IPS-18a (cell line): ENCODE data around the gene BARX2.

Experiments used
- H3K27ac ChIP-seq: one replicate; pipeline ENCODE4 v1.5.1; 2013; ENCODE audit warnings: low read length
- H3K27me3 ChIP-seq: one replicate; pipeline ENCODE4 v1.6.1; 2013; ENCODE audit warnings: mild to moderate bottlenecking, low read length; ENCODE audit not compliant: control insufficient read depth, insufficient read depth
- H3K36me3 ChIP-seq: one replicate; pipeline ENCODE4 v1.6.1; 2013; ENCODE audit warnings: low read depth, low read length; ENCODE audit not compliant: control insufficient read depth
- H3K4me1 ChIP-seq: one replicate; pipeline ENCODE4 v1.6.1; 2013; ENCODE audit warnings: low read depth, low read length; ENCODE audit not compliant: control insufficient read depth
- H3K4me3 ChIP-seq: one replicate; pipeline ENCODE4 v1.5.1; 2013; ENCODE audit warnings: low read length
- H3K9ac ChIP-seq: one replicate; pipeline ENCODE4 v1.6.1; 2013; ENCODE audit warnings: mild to moderate bottlenecking, low read length, moderate library complexity
- H3K9me3 ChIP-seq: one replicate; pipeline ENCODE4 v1.6.1; 2013; ENCODE audit warnings: low read depth, low read length; ENCODE audit not compliant: control insufficient read depth

The BARX2 gene

DNA sequence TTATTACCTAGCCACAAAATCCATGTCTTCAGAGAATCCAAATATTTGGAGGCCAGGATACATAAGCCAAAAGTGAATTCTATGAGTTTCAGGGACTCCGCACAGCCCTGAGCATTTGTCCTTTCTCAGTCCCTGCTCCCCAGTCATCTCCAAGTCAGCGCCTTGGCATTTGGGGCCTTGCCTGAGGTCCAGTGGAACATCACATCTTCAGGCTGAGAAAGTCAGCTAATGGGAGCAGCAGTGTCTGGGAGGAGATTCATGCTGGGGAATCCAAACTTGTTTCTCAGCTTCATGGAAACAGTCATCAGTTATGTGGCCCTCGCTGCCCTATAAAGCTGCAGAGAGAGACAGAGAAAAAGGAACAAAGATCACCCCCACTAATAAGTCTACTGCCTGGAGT, 70.9 kb downstream of the BARX2 start:
- Histone ChIP-seq H3K9me3 (no peaks in the 10 kb centered on the region), H3K4me1 (no peaks in the 10 kb centered on the region), H3K27ac (no peak overlapping the region), H3K9ac (no peak overlapping the region), H3K4me3 (no peak overlapping the region), H3K36me3 (no peaks in the 10 kb centered on the region), H3K27me3 (no peaks in the 10 kb centered on the region)

DNA sequence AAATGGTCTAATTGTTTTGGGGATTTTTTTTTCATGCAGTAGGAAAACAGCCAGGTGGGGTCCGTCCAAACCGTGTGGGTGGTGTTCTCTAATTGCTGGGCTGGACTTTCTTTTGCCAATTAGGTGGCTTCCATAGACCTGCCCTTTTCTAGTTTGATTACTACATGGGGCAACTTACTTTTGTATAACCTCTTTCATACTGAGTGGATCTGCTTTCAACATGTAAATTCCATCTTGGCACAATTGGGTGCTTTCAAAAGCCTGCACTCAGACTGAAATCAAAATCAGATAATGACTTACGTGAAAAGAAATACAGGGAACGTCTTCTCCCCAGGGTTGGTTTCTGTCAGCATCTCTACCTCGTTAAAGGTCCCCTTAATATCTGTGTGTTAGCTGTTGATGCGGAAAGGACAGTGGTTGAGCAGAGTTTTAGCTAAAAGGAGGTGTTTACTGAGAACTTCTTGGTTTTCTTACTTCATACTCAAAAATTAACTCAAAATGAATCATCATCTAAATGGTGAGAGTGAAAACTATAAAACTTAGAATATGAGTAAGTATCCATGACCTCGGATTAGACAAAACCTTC, 72.1 kb downstream of the BARX2 start:
- Histone ChIP-seq H3K27me3 (no peaks in the 10 kb centered on the region), H3K4me1 (no peaks in the 10 kb centered on the region), H3K27ac (no peak overlapping the region), H3K4me3 (no peak overlapping the region), H3K36me3 (no peaks in the 10 kb centered on the region), H3K9me3 (no peaks in the 10 kb centered on the region), H3K9ac (no peak overlapping the region)

DNA sequence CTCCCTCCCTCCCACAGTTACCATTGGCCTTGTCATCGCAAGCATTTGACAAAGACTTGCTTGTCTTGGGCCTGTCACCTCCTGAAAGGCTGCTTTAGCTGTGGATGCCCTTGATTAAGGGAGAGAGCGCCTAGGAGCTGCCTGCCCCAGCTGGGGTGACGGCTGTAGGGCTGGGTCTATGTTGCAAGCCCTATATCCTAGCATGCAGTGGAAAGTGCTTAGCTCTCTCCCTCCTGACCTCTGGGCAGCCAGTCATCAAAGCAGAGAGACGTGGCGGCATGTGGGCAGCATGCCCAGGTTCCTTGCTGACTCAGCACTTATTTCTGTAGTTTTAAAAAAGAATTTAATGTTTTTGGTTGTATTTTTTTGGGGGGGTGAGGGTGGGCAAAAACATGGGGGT, 75.9 kb downstream of the BARX2 start:
- H3K27ac ChIP-seq, result no peak overlapping the region
- H3K9me3 ChIP-seq, result no peaks in the 10 kb centered on the region
- H3K9ac ChIP-seq, result no peak overlapping the region
- H3K4me1 ChIP-seq, result peaks cover 24% of the 10 kb centered on the region
- H3K27me3 ChIP-seq, result no peaks in the 10 kb centered on the region
- no peak overlapping the region for H3K4me3 ChIP-seq
- no peaks in the 10 kb centered on the region for H3K36me3 ChIP-seq

DNA sequence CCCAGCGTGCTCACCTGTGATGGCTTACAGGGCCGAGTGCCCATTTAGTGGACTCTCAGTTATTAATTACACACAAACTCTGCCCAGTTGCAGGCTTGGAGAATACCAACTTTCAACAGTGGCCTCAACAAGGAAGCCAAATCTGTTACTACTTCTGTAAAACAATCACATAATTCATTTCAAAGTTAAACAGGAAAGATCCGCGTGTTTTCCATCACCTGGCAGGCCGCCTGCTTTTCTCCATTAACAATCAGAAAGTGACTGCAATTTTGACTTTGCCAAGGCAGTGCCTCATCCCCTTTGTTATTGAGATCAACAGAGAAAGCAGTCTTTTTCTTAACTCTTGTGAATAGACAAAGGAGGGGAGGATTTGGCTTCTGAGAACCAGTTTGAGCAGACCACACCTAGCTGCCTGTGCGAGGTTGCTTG, 77.7 kb downstream of the BARX2 start:
- Histone ChIP-seq H3K36me3 (no peaks in the 10 kb centered on the region), H3K4me3 (peak overlapping the region; percentile 17), H3K27me3 (no peaks in the 10 kb centered on the region), H3K9me3 (no peaks in the 10 kb centered on the region), H3K9ac (no peak overlapping the region), H3K4me1 (peaks cover 31% of the 10 kb centered on the region), H3K27ac (no peak overlapping the region)

DNA sequence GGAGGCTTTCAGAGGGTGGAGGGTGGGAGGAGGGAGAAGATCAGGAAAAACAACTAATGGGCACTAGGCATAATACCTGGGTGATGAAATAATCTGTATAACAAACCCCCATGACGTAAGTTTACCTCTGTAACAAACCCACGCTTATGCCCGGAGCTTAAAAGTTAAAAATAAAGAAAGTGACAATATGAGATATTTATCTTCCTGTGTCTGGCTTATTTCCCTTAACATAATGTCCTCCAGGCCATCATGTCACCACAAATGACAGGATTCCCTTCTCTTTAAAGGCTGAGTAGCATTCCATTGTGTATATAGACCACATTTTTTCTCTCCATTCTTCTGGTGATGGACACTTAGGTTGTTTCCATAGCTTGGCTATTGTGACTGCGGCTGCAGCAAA, 79.5 kb downstream of the BARX2 start:
- no peaks in the 10 kb centered on the region for H3K36me3 ChIP-seq
- no peaks in the 10 kb centered on the region for H3K27me3 ChIP-seq
- H3K27ac ChIP-seq, result no peak overlapping the region

DNA sequence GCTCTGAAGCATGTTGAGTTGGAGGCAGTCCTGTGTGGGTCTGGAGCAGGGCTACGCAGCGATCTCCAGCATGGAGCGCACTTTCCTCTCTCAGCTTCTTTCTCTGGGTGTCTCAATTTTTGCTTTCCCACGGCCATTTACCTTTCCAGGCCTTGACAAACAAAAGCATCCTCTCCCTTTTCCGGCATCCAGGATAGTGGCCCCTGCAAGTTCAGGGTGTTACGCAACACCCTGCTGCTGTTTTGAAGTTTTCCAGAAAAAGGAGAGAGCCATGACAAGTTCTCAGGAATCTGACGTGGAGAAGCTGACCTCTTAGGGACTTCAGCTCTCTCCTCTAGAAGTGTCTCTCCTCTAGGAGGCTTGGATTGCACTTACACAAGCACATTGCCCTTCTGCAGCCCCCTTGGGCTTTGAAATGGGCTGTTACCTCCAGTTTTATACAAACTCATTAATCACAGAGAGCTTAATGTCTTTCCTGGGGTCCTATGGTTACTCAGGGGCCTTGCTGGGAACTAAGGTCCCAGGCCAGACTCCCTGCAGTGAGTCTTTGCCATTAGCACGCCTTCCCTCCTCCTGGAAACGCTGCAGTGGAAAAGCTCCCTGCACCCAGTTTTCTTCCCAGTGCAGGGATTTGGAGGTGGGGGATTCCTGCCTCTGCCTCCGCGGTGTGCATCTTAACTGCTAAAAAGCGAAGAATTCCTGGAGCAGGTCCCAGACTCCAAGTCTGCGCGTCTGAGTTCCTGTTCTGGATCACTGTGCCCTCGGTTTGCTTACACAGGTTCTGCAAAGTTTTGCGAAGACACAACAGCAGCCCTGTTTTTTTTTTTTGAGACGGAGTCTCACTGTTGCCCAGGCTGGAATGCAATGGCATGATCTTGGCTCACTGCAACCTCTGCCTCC, 80.4 kb downstream of the BARX2 start:
- H3K4me1 ChIP-seq, result peaks cover 31% of the 10 kb centered on the region
- no peaks in the 10 kb centered on the region for H3K36me3 ChIP-seq
- no peak overlapping the region for H3K27ac ChIP-seq
- H3K4me3 ChIP-seq, result no peak overlapping the region
- H3K27me3 ChIP-seq, result no peaks in the 10 kb centered on the region
- no peak overlapping the region for H3K9ac ChIP-seq
- no peaks in the 10 kb centered on the region for H3K9me3 ChIP-seq

More for the DNA sequence above, 79.5 kb downstream of the BARX2 start:
- Histone ChIP-seq H3K4me1 (peaks cover 31% of the 10 kb centered on the region), H3K9me3 (no peaks in the 10 kb centered on the region), H3K4me3 (no peak overlapping the region), H3K9ac (no peak overlapping the region)

DNA sequence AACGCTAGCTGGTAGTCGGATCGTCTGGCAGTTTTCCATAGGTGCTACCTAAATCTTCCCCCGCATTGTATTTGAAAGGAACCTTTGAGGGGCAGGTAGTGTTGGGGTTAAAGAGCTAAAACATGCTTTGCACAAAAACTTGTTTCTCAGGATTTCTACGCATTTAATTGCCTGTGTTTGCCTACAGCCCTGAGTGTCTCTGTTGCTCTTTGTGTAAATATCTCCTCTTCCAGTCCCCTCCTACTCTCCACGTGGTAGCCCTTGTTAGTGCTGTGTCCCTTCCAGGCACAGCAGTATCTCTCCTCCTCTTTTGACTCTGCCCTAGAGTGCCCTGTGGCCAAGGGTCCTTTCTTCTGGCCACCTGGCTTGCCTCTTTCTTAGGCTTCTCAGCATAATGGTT, 81.7 kb downstream of the BARX2 start:
- Histone ChIP-seq H3K4me1 (peaks cover 31% of the 10 kb centered on the region), H3K4me3 (no peak overlapping the region), H3K27me3 (no peaks in the 10 kb centered on the region), H3K27ac (no peak overlapping the region), H3K9ac (no peak overlapping the region), H3K36me3 (no peaks in the 10 kb centered on the region), H3K9me3 (no peaks in the 10 kb centered on the region)

DNA sequence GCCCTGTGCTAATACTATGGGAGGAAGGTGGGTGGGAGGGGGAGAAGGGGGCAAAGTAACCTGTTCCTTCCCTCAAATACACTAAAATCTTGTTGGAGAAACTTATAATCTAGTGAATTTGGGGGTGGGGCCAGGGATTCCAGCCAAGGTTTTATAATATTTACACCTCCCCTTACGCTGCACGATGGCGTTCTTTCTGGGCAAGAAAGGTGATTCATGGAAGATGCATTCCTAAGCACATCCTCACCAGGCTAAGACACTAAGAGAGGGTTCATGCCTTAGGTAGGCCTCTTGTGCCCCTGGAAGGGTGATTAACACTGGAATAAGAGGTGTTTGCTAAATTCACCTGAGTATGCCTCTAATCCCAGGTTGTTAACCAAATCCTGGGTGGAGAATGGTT, 82.6 kb downstream of the BARX2 start:
- Histone ChIP-seq H3K4me1 (peaks cover 27% of the 10 kb centered on the region), H3K9ac (no peak overlapping the region), H3K27ac (no peak overlapping the region), H3K4me3 (no peak overlapping the region), H3K27me3 (no peaks in the 10 kb centered on the region), H3K9me3 (peaks cover under 1% of the 10 kb centered on the region), H3K36me3 (no peaks in the 10 kb centered on the region)

DNA sequence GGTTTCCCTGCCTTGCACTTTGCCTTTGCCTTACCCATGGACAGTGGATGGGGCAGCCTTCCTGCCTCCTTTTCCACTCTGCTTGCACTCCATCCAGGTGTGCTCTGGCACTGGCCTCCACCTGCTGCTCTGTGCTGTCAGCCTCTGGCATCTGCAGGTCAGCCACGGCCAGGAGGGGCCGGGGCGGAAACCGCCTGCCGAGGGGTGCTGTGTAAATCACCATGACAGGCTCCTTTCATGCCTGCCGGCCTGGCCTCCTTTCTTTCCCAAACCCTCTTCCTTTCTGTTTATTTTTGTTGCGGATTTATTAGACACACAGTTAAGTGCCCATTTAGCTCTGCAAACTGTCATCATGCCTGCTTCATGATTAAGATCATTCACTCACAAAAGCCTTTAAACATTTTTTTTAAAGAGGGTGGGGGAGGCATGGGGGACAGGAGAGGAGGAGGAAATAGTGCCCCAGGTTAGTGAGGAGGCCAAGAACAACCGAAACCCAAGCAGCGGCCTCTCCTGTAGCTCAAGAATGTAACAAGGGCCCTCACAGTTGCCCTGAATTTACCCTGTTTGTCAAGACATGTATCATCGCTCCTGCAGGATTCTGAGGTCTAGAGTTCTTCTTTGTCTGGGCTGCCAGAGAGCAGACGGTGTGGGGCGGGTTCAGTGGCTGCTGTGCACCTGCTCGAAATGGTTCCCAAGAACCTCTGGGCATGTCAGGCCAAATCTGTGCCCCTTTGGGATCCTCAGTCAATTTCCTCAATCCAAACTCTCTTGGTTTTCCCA, 83.3 kb downstream of the BARX2 start:
- Histone ChIP-seq H3K4me1 (peaks cover 20% of the 10 kb centered on the region), H3K27ac (no peak overlapping the region), H3K27me3 (no peaks in the 10 kb centered on the region), H3K9ac (no peak overlapping the region), H3K36me3 (no peaks in the 10 kb centered on the region), H3K9me3 (peaks cover 5% of the 10 kb centered on the region), H3K4me3 (no peak overlapping the region)

DNA sequence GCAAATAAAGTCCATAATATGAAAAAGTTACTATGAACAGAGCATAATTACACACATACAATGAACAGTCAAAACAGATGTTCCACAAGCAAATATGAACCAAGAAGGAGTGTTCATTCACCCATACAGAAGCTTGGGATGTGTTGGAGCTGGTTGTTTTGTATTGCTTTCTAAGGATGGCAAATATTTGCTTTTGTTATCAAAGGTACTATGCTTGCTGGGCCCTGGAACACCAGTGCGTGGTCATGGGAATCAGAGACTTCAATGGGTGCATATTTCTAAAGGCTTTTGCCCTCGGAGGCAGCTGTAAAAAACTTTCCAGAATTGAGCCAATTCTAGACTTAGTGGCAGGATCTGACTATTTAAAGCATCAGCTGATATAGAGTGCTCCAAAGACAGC, 85.1 kb downstream of the BARX2 start:
- Histone ChIP-seq H3K27ac (no peak overlapping the region), H3K4me3 (no peak overlapping the region), H3K27me3 (no peaks in the 10 kb centered on the region), H3K36me3 (no peaks in the 10 kb centered on the region), H3K9ac (no peak overlapping the region), H3K9me3 (peaks cover 5% of the 10 kb centered on the region), H3K4me1 (peaks cover 13% of the 10 kb centered on the region)

DNA sequence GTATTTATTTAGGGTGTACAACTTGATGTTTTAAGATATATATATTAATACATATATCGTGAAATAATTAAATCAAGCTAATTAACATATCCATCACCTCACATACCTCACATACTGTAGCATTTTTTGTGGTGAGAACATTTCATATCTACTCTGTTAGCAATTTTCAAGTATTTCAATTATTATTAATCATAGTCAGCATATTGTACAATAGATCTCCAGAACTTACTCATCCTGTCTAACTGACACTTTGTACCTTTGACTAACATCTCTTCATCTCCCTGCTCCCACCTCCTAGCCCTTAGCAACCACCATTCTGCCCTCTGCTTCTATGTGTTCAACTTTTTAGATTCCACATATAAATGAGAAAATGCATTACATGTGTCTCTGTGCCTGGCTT, 108.4 kb downstream of the BARX2 start:
- no peak overlapping the region for H3K27ac ChIP-seq
- H3K9ac ChIP-seq, result no peak overlapping the region
- no peaks in the 10 kb centered on the region for H3K27me3 ChIP-seq
- H3K4me3 ChIP-seq, result no peak overlapping the region
- no peaks in the 10 kb centered on the region for H3K9me3 ChIP-seq
- H3K36me3 ChIP-seq, result no peaks in the 10 kb centered on the region
- H3K4me1 ChIP-seq, result no peaks in the 10 kb centered on the region
